ENCODE measurements around the gene JMJD1C. TPM values are rescaled to one million over a fixed set of nuclear protein-coding genes. Genes with fewer than 3 reads are reported as not detected.

JMJD1C gene
- total RNA-seq, 1 donor from 2014 or later: 120 TPM

DNA sequence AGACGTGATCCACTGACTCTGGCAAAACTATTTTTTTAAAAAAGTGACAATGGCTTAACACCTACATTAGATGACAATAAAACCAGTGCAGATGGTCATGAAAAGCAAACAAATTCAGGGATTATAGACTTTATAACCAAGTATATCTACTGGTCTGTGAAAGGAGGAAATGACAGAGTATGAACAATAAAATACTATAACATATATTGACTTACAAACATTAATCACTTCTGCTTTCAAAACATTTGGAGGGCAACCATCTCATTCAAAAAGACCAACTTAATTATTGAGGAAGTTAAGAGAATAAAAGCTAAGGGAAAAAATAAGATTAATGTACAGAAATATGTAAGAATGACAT lies 34.8 kb downstream of the JMJD1C start:
- TF ChIP-seq, protein P1, sequence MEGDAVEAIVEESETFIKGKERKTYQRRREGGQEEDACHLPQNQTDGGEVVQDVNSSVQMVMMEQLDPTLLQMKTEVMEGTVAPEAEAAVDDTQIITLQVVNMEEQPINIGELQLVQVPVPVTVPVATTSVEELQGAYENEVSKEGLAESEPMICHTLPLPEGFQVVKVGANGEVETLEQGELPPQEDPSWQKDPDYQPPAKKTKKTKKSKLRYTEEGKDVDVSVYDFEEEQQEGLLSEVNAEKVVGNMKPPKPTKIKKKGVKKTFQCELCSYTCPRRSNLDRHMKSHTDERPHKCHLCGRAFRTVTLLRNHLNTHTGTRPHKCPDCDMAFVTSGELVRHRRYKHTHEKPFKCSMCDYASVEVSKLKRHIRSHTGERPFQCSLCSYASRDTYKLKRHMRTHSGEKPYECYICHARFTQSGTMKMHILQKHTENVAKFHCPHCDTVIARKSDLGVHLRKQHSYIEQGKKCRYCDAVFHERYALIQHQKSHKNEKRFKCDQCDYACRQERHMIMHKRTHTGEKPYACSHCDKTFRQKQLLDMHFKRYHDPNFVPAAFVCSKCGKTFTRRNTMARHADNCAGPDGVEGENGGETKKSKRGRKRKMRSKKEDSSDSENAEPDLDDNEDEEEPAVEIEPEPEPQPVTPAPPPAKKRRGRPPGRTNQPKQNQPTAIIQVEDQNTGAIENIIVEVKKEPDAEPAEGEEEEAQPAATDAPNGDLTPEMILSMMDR (IDR thresholded peaks at IDR 0.05): no peak
- peak overlapping the region; percentile 31 for H3K27ac Mint-ChIP-seq (ENCODE audit: unreplicated experiment)
- peaks cover 50% of the 10 kb centered on the region for H3K4me1 Mint-ChIP-seq (ENCODE audit: unreplicated experiment)
- H3K4me3 Mint-ChIP-seq (ENCODE audit: unreplicated experiment): no peak overlapping the region
- DNase-seq (ENCODE audit: extremely low spot score, unreplicated experiment): no peak
- H3K9me3 Mint-ChIP-seq (ENCODE audit: unreplicated experiment): no peaks in the 10 kb centered on the region
- H3K36me3 Mint-ChIP-seq (ENCODE audit: unreplicated experiment): peaks cover 11% of the 10 kb centered on the region
- H3K27me3 Mint-ChIP-seq (ENCODE audit: unreplicated experiment): no peaks in the 10 kb centered on the region

DNA sequence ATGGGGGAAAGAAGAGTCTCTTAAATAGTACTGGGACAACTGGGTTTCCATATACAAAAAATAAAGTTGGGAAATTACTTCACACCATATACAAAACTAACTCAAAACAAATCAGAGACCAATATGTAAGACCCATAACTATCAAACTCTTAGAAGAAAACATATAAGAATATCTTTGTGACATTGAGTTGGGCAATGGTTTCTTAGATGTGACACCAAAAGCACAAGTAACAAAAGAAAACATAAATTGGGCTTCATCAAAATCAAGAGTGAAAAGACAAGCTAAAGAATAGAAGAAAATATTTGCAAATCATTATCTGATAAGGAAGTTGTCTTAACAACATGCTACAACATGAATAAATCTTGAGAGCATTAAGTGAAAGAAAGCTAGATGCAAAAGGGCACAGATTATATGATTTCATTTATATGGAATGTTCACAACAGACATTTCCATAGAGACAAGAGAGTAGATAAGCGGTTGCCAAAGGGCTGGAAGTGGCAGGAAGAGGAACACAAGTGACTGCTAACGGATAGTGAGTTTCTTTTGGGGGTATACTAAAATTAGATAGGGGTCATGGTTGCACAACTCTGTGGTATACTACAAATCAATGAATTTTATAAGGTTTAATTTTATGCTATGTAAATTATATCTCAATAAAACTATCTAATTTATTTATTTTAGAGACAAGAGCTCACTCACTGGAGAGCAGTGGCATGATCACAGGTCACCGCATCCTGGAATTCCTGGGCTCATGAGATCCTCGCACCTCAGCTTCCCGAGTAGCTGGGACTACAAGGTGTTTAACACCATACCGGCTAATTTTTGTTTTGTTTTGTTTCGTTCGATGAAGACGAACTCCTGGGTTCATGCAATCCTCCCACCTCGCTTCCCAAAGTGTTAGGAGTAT lies 35.4 kb downstream of the JMJD1C start:
- DNase-seq (ENCODE audit: extremely low spot score, unreplicated experiment): no peak
- Mint-ChIP-seq H3K27ac (ENCODE audit: unreplicated experiment) (peak overlapping the region; percentile 32), H3K4me3 (ENCODE audit: unreplicated experiment) (no peak overlapping the region), H3K9me3 (ENCODE audit: unreplicated experiment) (no peaks in the 10 kb centered on the region), H3K27me3 (ENCODE audit: unreplicated experiment) (no peaks in the 10 kb centered on the region), H3K4me1 (ENCODE audit: unreplicated experiment) (peaks cover 50% of the 10 kb centered on the region), H3K36me3 (ENCODE audit: unreplicated experiment) (peaks cover 11% of the 10 kb centered on the region)
- TF ChIP-seq, protein P1 (IDR thresholded peaks at IDR 0.05): no peak

DNA sequence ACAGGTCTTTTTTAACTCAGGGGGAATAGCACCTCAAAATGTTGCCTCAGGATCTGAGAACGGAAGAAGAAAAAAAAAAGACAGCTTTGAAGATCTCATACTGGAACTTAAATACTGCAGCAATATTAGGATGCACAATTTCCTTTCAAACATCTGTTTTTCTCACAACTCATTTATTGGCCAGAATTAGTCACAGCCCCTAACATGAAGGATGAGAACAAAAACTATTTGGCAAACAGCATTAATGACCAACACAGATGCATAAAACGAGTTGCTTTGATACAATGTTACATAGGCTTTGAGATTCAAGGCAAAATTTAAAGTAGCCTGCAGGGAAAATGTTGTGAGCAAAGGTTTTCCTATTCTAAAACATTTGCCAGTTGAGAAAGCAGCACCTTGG lies 36.5 kb downstream of the JMJD1C start:
- Mint-ChIP-seq H3K4me1 (ENCODE audit: unreplicated experiment) (peaks cover 41% of the 10 kb centered on the region), H3K27ac (ENCODE audit: unreplicated experiment) (peak overlapping the region; percentile 47), H3K36me3 (ENCODE audit: unreplicated experiment) (peaks cover 11% of the 10 kb centered on the region), H3K4me3 (ENCODE audit: unreplicated experiment) (no peak overlapping the region), H3K9me3 (ENCODE audit: unreplicated experiment) (no peaks in the 10 kb centered on the region), H3K27me3 (ENCODE audit: unreplicated experiment) (no peaks in the 10 kb centered on the region)
- TF ChIP-seq, protein P1 (IDR thresholded peaks at IDR 0.05): no peak
- DNase-seq (ENCODE audit: extremely low spot score, unreplicated experiment): no peak

DNA sequence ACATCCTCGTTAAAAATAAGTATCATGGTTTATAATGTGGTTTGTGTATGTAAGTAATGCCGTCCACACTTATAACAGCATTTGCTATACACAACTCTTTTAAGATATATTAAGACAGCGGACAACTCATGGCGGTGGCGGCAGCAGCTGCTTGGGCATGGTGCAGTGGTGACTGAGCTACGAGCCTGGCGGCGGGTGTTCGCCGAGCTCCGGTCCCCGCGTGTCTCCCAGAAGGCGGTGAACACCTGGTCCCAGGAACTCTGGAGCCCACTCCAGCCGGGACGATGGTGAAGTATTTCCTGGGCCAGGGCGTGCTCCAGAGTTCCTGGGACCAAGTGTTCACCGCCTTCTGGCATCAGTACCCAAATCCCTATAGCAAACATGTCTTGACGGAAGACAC lies 38.8 kb downstream of the JMJD1C start:
- Mint-ChIP-seq H3K4me3 (ENCODE audit: unreplicated experiment) (no peak overlapping the region), H3K36me3 (ENCODE audit: unreplicated experiment) (peaks cover 9% of the 10 kb centered on the region), H3K27ac (ENCODE audit: unreplicated experiment) (no peak overlapping the region), H3K27me3 (ENCODE audit: unreplicated experiment) (no peaks in the 10 kb centered on the region), H3K4me1 (ENCODE audit: unreplicated experiment) (peaks cover 40% of the 10 kb centered on the region), H3K9me3 (ENCODE audit: unreplicated experiment) (no peaks in the 10 kb centered on the region)
- TF ChIP-seq, protein P1 (IDR thresholded peaks at IDR 0.05): no peak
- no peak for DNase-seq (ENCODE audit: extremely low spot score, unreplicated experiment)

DNA sequence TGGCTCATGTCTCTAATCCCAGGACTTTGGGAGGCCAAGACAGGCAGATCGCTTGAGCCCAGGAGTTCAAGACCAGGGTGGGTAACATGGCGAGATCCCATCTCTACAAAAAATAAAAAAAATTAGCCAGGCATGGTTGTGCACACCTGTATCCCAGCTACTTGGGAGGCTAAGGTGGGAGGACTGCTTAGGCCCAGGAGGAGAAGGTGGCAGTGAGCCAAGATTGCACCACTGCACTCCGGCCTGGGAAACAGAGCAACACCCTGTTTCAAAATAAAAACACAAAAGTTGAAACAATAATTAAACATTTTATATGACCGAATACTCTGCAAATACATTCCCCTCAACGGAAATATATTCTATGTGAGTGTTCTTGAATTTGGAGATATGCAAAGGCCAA lies 40.3 kb downstream of the JMJD1C start:
- peaks cover 33% of the 10 kb centered on the region for H3K4me1 Mint-ChIP-seq (ENCODE audit: unreplicated experiment)
- H3K4me3 Mint-ChIP-seq (ENCODE audit: unreplicated experiment): no peak overlapping the region
- peaks cover 3% of the 10 kb centered on the region for H3K36me3 Mint-ChIP-seq (ENCODE audit: unreplicated experiment)
- TF ChIP-seq, protein P1 (IDR thresholded peaks at IDR 0.05): no peak
- H3K27ac Mint-ChIP-seq (ENCODE audit: unreplicated experiment): no peak overlapping the region
- no peaks in the 10 kb centered on the region for H3K27me3 Mint-ChIP-seq (ENCODE audit: unreplicated experiment)
- no peak for DNase-seq (ENCODE audit: extremely low spot score, unreplicated experiment)
- H3K9me3 Mint-ChIP-seq (ENCODE audit: unreplicated experiment): no peaks in the 10 kb centered on the region

Data from osteocyte (in vitro differentiated cells).